ENCODE measurements around the gene RPL6. TPM values are rescaled to one million over a fixed set of nuclear protein-coding genes. Genes with fewer than 3 reads are reported as not detected.

The RPL6 gene
- total and polyA plus RNA-seq, 4 donors = 1,004 to 2,870 (median 1,243) TPM

GRCh38 chr12:112406519-112407488 is 2.6 kb downstream of the RPL6 start:
- peak overlapping the region in 1 of 2 donors; percentile 35 for H3K9ac ChIP-seq (ENCODE audit: insufficient read depth in 1 of 2, low read length in 2 of 2)
- DNase-seq (no peak), ATAC-seq (ENCODE audit: insufficient read depth, low FRiP score) (no peak)
- H3K4me3 ChIP-seq = no peak overlapping the region
- 77 to 80% methylated on average over 11 of the region's 11 CpGs for WGBS, 2 donors
- peaks cover 0 to 16% (median 2%) of the 10 kb centered on the region in 5 donors for H3K4me1 ChIP-seq (ENCODE audit: control insufficient read depth in 5 of 5, insufficient read depth in 5 of 5, low read length in 5 of 5)
- H3K9me3 ChIP-seq (ENCODE audit: control insufficient read depth in 4 of 4, insufficient read depth in 3 of 4, low read length in 3 of 4) = no peaks in the 10 kb centered on the region
- no peaks in the 10 kb centered on the region for H3K27me3 ChIP-seq (ENCODE audit: control insufficient read depth in 3 of 3, insufficient read depth in 3 of 3, low read length in 2 of 3)
- no peak for TF ChIP-seq CTCF (IDR thresholded peaks at IDR 0.05; ENCODE audit: control extremely low read depth, extremely low read depth)
- H3K27ac ChIP-seq (ENCODE audit: low read depth in 1 of 2, low read length in 1 of 2) = no peak overlapping the region
- peaks cover 20 to 29% (median 22%) of the 10 kb centered on the region in 4 donors for H3K36me3 ChIP-seq (ENCODE audit: control insufficient read depth in 4 of 4, insufficient read depth in 4 of 4, low read length in 4 of 4)

DNA sequence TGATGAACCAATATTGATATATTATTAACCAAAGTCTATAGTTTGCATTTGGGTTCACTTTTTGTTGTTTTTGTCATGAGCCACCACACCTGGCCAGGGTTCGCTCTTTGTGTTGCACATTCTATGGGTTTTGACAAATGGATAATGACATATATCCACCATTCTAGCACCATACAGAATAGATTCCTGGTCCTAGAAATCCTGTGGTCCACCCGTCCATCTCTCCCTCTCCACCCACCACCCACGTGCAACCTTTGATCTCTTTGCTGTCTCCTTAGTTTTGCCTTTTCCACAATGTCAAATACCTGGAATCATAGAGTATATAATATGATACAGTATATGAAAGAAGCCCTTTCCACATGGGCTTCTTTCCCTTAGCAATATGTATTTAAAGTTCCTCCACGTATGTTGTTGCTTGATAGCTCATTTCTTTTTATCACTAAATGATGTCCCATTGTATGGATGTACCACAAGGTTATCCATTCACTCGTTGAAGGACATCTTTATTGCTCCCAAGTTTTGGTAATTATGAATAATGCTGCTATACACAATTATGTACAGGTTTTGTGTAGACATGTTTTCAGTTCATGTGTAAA is 7.4 kb downstream of the RPL6 start:
- TF ChIP-seq CTCF (IDR thresholded peaks at IDR 0.05; ENCODE audit: control extremely low read depth, extremely low read depth) = no peak
- Histone ChIP-seq H3K27me3 (ENCODE audit: control insufficient read depth in 3 of 3, insufficient read depth in 3 of 3, low read length in 2 of 3) (no peaks in the 10 kb centered on the region), H3K9me3 (ENCODE audit: control insufficient read depth in 4 of 4, insufficient read depth in 3 of 4, low read length in 3 of 4) (no peaks in the 10 kb centered on the region), H3K9ac (ENCODE audit: insufficient read depth in 1 of 2, low read length in 2 of 2) (no peak overlapping the region), H3K4me1 (ENCODE audit: control insufficient read depth in 5 of 5, insufficient read depth in 5 of 5, low read length in 5 of 5) (no peaks in the 10 kb centered on the region), H3K4me3 (no peak overlapping the region), H3K36me3 (ENCODE audit: control insufficient read depth in 4 of 4, insufficient read depth in 4 of 4, low read length in 4 of 4) (peaks cover 10 to 18% (median 16%) of the 10 kb centered on the region in 4 donors), H3K27ac (ENCODE audit: low read depth in 1 of 2, low read length in 1 of 2) (no peak overlapping the region)
- ATAC-seq (ENCODE audit: insufficient read depth, low FRiP score) = no peak
- 65 to 78% methylated on average over 5 of the region's 5 CpGs for WGBS, 2 donors
- no peak for DNase-seq

DNA sequence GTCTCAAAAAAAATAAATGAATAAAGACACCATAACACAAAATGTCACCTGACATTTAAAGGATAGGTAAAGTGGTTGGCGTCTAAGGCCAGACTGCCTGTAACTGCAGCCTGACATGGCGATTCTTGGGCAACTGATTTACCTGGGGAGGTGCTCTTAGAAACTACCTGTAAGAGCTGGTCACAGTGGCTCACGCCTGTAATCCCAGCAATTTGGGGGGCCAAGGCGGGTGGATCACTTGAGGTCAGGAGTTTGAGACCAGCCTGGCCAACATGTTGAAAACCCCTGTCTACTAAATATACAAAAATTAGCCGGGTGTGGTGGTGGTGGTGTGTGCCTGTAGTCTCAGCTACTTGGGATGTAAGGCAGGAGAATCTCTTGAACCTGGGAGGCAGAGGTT is 8.4 kb downstream of the RPL6 start:
- ATAC-seq (ENCODE audit: insufficient read depth, low FRiP score) (no peak), DNase-seq (no peak)
- Histone ChIP-seq H3K4me1 (ENCODE audit: control insufficient read depth in 5 of 5, insufficient read depth in 5 of 5, low read length in 5 of 5) (no peaks in the 10 kb centered on the region), H3K9ac (ENCODE audit: insufficient read depth in 1 of 2, low read length in 2 of 2) (no peak overlapping the region), H3K36me3 (ENCODE audit: control insufficient read depth in 4 of 4, insufficient read depth in 4 of 4, low read length in 4 of 4) (peaks cover 4 to 11% (median 9%) of the 10 kb centered on the region in 4 donors), H3K27me3 (ENCODE audit: control insufficient read depth in 3 of 3, insufficient read depth in 3 of 3, low read length in 2 of 3) (no peaks in the 10 kb centered on the region), H3K9me3 (ENCODE audit: control insufficient read depth in 4 of 4, insufficient read depth in 3 of 4, low read length in 3 of 4) (no peaks in the 10 kb centered on the region), H3K4me3 (no peak overlapping the region), H3K27ac (ENCODE audit: low read depth in 1 of 2, low read length in 1 of 2) (no peak overlapping the region)
- 94 to 96% methylated on average over 5 of the region's 5 CpGs for WGBS, 2 donors
- TF ChIP-seq CTCF (IDR thresholded peaks at IDR 0.05; ENCODE audit: control extremely low read depth, extremely low read depth) = no peak

Measured in lung (tissue), 12 donors.